K562 treated with DMSO at 1 percent for 12 hours (cell line): ENCODE data around the gene APOL6. TPM values are rescaled to one million over a fixed set of nuclear protein-coding genes. Genes with fewer than 3 reads are reported as not detected.

Experiments
- total RNA-seq: library from RNA; unstranded; fragments of 300-600 nt; gene quantifications from 2 replicates; pipeline ENCODE4 v1.2.3, GENCODE V29; 2022; ENCODE audit not compliant: insufficient read depth

Gene APOL6, protein sequence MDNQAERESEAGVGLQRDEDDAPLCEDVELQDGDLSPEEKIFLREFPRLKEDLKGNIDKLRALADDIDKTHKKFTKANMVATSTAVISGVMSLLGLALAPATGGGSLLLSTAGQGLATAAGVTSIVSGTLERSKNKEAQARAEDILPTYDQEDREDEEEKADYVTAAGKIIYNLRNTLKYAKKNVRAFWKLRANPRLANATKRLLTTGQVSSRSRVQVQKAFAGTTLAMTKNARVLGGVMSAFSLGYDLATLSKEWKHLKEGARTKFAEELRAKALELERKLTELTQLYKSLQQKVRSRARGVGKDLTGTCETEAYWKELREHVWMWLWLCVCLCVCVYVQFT
- 3.9 and 11.7 TPM in 2 replicates for total RNA-seq

DNA sequence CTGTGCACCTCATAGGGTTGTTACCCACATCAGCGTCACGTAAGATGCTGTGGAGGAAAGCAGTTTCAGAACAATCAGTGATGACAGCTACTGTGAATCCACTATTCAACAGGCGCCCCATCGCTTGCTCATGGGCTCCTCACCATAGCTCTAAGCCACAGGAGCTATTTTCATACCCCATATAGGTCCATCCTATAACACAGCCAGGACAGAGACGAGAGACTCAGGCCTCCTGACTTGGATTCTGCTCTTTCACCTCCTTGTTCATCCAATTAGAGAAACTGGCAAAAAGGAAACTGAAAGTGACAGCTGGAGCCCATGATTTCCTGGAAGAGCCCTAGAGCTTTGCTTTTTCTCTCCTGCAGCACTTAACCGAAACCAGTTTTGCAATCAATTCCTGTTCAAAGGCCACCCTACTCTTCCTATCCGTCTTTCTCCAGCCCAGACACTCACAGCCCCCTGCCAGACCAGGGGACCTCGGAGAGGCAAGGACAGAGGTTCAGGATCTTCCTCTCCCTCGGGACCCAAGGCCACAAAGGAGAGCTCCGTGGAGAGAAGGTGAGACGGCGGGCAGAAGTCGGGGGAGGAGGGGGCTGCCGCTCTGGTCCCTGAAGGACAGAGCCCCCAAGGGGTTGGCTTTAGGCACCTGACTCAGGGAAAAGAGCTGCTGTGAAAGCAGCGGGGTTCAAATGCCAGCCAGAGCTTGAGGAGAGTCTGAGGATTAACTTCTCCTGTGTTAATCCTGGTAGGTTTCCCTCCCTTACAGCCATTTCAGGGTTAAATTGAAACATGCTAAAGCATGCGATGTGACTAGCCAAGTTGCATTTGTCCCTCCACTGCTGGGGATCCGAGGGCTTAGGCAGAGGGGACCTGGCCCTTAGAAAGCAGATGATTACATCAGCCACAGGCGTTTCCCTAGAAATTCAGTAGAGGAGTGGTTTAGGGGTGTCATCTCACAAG lies at the start of gene APOL6:
APOL6 (plus strand) TSS at position 381 of the 960 bp plus-strand sequence. CDS start 7,980 bp downstream, outside the sequence.

DNA sequence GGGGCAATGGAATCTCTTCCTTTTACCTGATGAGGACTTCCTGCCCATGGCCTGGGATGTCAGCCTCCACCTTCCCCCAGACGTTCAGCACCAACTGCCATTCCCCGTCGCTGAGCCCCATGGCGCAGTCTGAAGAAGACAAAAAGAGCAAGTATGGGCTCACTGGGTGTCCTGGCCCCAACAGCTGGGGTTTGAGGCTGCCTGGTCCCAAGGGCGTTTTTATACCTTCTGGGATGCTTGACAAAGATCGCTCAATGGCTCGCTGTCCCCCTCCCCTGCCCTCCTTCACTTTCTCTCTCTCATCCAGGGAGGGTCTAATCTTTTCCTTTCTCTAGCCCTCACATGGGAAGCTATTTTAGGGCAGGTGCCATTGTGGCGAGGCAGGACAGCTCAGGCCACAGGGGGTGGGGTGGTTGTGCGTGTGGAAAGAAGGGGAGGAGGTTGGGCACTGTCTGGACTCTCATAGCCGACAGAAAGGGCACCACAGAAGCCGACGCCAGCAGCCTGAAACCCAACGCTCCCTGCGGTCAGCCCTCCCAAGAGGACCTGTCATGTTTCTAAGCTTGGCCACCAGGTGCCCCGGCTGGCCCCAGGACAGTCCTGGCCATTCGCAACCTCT lies 31.0 kb upstream of the APOL6 start, which contains the start of gene MB:
MB (minus strand) TSS at position 193 of the 619 bp plus-strand sequence; CDS start at position 121, 72 bp downstream.

DNA sequence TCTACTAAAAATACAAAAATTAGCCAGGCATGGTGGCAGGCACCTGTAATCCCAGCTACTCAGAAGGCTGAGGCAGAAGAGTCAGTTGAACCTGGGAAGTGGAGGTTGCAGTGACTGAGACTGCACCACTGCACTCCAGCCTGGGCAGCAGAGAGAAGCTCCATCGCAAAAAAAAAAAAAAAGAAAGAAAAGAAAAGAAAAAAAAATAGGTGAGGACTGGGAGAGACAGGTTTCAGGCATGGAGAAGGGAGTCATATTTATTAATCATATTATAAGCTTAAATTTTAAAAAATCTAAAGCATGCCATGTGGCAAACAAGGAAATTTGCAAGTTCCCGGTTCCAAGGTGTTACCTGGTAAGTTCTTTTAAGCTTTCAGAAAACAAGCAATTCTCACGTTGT lies 69.3 kb downstream of the APOL6 start, which contains the start of gene APOL5:
APOL5 (plus strand) TSS at position 301 of the 400 bp plus-strand sequence; CDS start at position 301, 0 bp downstream.

Other genes with a start within 250 kb of the APOL6 start
- 85.1 and 94.8 TPM in 2 replicates for gene MCM5, start 248.3 kb upstream of the APOL6 start, total RNA-seq
- 0.22 TPM in 1 of 2 replicates, not detected in the other for gene RASD2, start 107.6 kb upstream of the APOL6 start, total RNA-seq
- gene MB, start 31.1 kb upstream of the APOL6 start, total RNA-seq: not detected in 2 replicates
- gene APOL5, start 69.4 kb downstream of the APOL6 start, total RNA-seq: not detected in 2 replicates